ENCODE results near the gene MIPOL1.

MIPOL1 gene

GRCh38 chr14:37594238-37594970, 396.7 kb downstream of the MIPOL1 start:
- Histone ChIP-seq H3K9me2 (replicated peaks; ENCODE audit: low read depth, low read length) (no peaks in the 10 kb centered on the region), H3K27me3 (ENCODE audit: insufficient read depth, low read length, poor library complexity, severe bottlenecking) (no peaks in the 10 kb centered on the region), H3K4me1 (ENCODE audit: insufficient read depth, low read length, poor library complexity, severe bottlenecking) (no peaks in the 10 kb centered on the region), H3K4me2 (ENCODE audit: low read depth, low read length, poor library complexity, severe bottlenecking) (no peak overlapping the region), H3K9me3 (ENCODE audit: insufficient read depth, low read depth, low read length) (no peaks in the 10 kb centered on the region), H4K20me1 (ENCODE audit: insufficient read depth, low read length, poor library complexity, severe bottlenecking) (no peaks in the 10 kb centered on the region), H3K36me3 (ENCODE audit: insufficient read depth, low read length) (no peaks in the 10 kb centered on the region), H2AFZ (ENCODE audit: low read length) (no peak overlapping the region), H3F3A (ENCODE audit: low read depth) (no peaks in the 10 kb centered on the region), H3K9ac (ENCODE audit: low read depth, low read length, poor library complexity, severe bottlenecking) (no peak overlapping the region), H3K4me3 (ENCODE audit: low read length, poor library complexity, severe bottlenecking) (no peak overlapping the region), H3K79me2 (ENCODE audit: insufficient read depth, low read length) (no peaks in the 10 kb centered on the region)
- TF ChIP-seq EZH2phosphoT487 (IDR thresholded peaks at IDR 0.05; ENCODE audit: borderline replicate concordance): no peak
- TF ChIP-seq, protein P1, sequence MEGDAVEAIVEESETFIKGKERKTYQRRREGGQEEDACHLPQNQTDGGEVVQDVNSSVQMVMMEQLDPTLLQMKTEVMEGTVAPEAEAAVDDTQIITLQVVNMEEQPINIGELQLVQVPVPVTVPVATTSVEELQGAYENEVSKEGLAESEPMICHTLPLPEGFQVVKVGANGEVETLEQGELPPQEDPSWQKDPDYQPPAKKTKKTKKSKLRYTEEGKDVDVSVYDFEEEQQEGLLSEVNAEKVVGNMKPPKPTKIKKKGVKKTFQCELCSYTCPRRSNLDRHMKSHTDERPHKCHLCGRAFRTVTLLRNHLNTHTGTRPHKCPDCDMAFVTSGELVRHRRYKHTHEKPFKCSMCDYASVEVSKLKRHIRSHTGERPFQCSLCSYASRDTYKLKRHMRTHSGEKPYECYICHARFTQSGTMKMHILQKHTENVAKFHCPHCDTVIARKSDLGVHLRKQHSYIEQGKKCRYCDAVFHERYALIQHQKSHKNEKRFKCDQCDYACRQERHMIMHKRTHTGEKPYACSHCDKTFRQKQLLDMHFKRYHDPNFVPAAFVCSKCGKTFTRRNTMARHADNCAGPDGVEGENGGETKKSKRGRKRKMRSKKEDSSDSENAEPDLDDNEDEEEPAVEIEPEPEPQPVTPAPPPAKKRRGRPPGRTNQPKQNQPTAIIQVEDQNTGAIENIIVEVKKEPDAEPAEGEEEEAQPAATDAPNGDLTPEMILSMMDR (conservative IDR thresholded peaks at IDR 0.05; ENCODE audit: low read length): peak; percentile 61

- Histone ChIP-seq H2AFZ (ENCODE audit: low read length) (no peak within 1 kb of the TSS), H4K20me1 (ENCODE audit: insufficient read depth, low read length, poor library complexity, severe bottlenecking) (no peaks in the 10 kb centered on the region), H3K4me1 (ENCODE audit: insufficient read depth, low read length, poor library complexity, severe bottlenecking) (no peaks in the 10 kb centered on the region), H3K9me3 (ENCODE audit: insufficient read depth, low read depth, low read length) (no peaks in the 10 kb centered on the region), H3K9ac (ENCODE audit: low read depth, low read length, poor library complexity, severe bottlenecking) (no peak within 1 kb of the TSS), H3K9me2 (replicated peaks; ENCODE audit: low read depth, low read length) (no peaks in the 10 kb centered on the region), H3K36me3 (ENCODE audit: insufficient read depth, low read length) (no peaks in the 10 kb centered on the region), H3K4me3 (ENCODE audit: low read length, poor library complexity, severe bottlenecking) (no peak within 1 kb of the TSS), H3K79me2 (ENCODE audit: insufficient read depth, low read length) (no peaks in the 10 kb centered on the region), H3F3A (ENCODE audit: low read depth) (no peaks in the 10 kb centered on the region), H3K27me3 (ENCODE audit: insufficient read depth, low read length, poor library complexity, severe bottlenecking) (no peaks in the 10 kb centered on the region), H3K4me2 (ENCODE audit: low read depth, low read length, poor library complexity, severe bottlenecking) (no peak within 1 kb of the TSS)
- TF ChIP-seq EZH2phosphoT487 (IDR thresholded peaks at IDR 0.05; ENCODE audit: borderline replicate concordance): no peak
- TF ChIP-seq, protein P1 (conservative IDR thresholded peaks at IDR 0.05; ENCODE audit: low read length): no peak
Observed at GRCh38 chr14:37594971-37595808, 397.5 kb downstream of the MIPOL1 start, which contains the start of the genes FOXA1 and TTC6. FOXA1 (minus strand) TSS chr14:37595249; CDS start chr14:37594972, 277 bp downstream. TTC6 (plus strand) TSS chr14:37595629; CDS start chr14:37622065, 26,436 bp downstream.

DNA sequence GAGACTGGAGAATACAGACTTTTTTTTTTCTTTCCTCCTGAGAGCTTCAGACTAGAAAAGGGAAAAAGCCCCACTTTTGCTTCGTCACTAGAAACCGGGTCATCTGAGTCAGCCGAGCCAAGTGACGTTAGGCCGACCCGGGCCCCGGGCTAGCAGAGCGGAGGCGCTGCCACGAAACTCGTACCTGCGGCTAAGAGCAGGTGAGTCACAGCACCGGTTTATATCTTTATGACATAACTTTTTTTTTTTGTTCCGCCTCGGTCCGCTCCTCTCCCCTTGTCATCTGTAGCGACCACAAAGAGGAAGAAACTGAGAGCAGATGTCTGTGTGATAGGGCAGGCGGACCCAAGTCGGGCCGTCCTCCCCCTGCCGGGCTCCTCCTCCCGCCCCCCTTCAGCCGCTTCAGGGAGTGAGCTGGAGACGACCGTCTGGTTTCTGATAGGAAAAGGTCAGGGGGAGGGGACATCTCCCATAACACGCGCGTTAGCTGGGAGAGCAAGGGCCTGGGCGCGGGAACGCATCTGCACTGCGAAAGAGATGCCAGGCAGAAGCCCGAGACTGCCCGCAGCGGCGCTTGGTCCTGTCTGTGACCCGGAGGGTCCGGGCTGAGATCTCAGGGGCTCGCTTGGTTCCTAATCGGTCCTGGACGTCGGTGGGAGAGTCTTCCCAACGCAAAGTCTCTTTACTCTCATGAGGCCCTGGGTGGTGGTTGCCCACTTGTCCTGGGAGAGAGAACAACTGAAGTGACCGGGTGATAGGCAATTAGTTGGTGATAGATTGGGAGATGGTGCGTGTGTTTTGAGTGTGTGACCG, 398.3 kb downstream of the MIPOL1 start:
- Histone ChIP-seq H3K9me2 (replicated peaks; ENCODE audit: low read depth, low read length) (no peaks in the 10 kb centered on the region), H3F3A (ENCODE audit: low read depth) (no peaks in the 10 kb centered on the region), H3K9ac (ENCODE audit: low read depth, low read length, poor library complexity, severe bottlenecking) (no peak overlapping the region), H3K27me3 (ENCODE audit: insufficient read depth, low read length, poor library complexity, severe bottlenecking) (no peaks in the 10 kb centered on the region), H3K9me3 (ENCODE audit: insufficient read depth, low read depth, low read length) (no peaks in the 10 kb centered on the region), H3K4me3 (ENCODE audit: low read length, poor library complexity, severe bottlenecking) (no peak overlapping the region), H3K4me2 (ENCODE audit: low read depth, low read length, poor library complexity, severe bottlenecking) (no peak overlapping the region), H3K4me1 (ENCODE audit: insufficient read depth, low read length, poor library complexity, severe bottlenecking) (no peaks in the 10 kb centered on the region), H3K79me2 (ENCODE audit: insufficient read depth, low read length) (no peaks in the 10 kb centered on the region), H4K20me1 (ENCODE audit: insufficient read depth, low read length, poor library complexity, severe bottlenecking) (no peaks in the 10 kb centered on the region), H3K36me3 (ENCODE audit: insufficient read depth, low read length) (no peaks in the 10 kb centered on the region), H2AFZ (ENCODE audit: low read length) (no peak overlapping the region)
- TF ChIP-seq EZH2phosphoT487 (IDR thresholded peaks at IDR 0.05; ENCODE audit: borderline replicate concordance): no peak
- TF ChIP-seq, protein P1 (conservative IDR thresholded peaks at IDR 0.05; ENCODE audit: low read length): no peak
